Activated T-cell treated with anti-CD3 and anti-CD28 coated beads, Interleukin-2, amount 50 U/mL, for 4 hours (primary cell): Measurements from ENCODE around the gene LRRC3B. TPM values are rescaled to one million over a fixed set of nuclear protein-coding genes. Genes with fewer than 3 reads are reported as not detected.
A peak's percentile ranks its signal among the peaks of the same experiment; 100 is the strongest.
"Not testable (repeated sequence)": the region's sequence is repeated elsewhere in the genome, so short reads cannot be mapped to it uniquely, and the experiment has no call there.

Experiments used
- ATAC-seq, 2 donors: fragments of 200-7000 bp; cut with Tn5 transposase; one replicate each; pipeline ENCODE4 v1.10.0; 2021
- DNase-seq: peaks from one replicate; pipeline ENCODE4 v3.0.0-alpha.2; 2020
- H3K27me3 Mint-ChIP-seq: one replicate; pipeline ENCODE4 v1.8.0; 2021; ENCODE audit warnings: low read depth, mixed read lengths
- H3K36me3 Mint-ChIP-seq: one replicate; pipeline ENCODE4 v1.8.0; 2022; ENCODE audit warnings: mixed read lengths; ENCODE audit not compliant: insufficient read depth
- H3K4me1 Mint-ChIP-seq: one replicate; pipeline ENCODE4 v1.8.0; 2021; ENCODE audit warnings: low read depth, mixed read lengths
- H3K4me3 Mint-ChIP-seq: one replicate; pipeline ENCODE4 v1.8.0; 2021; ENCODE audit warnings: mild to moderate bottlenecking, moderate library complexity, mixed read lengths
- H3K9me3 Mint-ChIP-seq: one replicate; pipeline ENCODE4 v1.8.0; 2021; ENCODE audit warnings: mixed read lengths
- total RNA-seq, 3 donors: library from RNA; stranded (reverse); gene quantifications; one replicate each; pipeline ENCODE4 v1.2.1, GENCODE V29; 2021

LRRC3B gene
- not detected for total RNA-seq

- no peak within 1 kb of the TSS for H3K4me3 Mint-ChIP-seq
- no peaks in the 10 kb centered on the region for H3K4me1 Mint-ChIP-seq
- DNase-seq (no peak), ATAC-seq (peak in 1 of 2 donors; percentile 23)
- H3K27me3 Mint-ChIP-seq, result peaks cover 46% of the 10 kb centered on the region
- H3K9me3 Mint-ChIP-seq, result no peaks in the 10 kb centered on the region
- H3K36me3 Mint-ChIP-seq, result no peaks in the 10 kb centered on the region
These were observed at the start of gene LRRC3B for GRCh38 chr3:26622621-26623418. LRRC3B (plus strand) TSS chr3:26622772; CDS start chr3:26709673, 86,901 bp downstream.

- H3K36me3 Mint-ChIP-seq, result no peaks in the 10 kb centered on the region
- no peaks in the 10 kb centered on the region for H3K27me3 Mint-ChIP-seq
- H3K9me3 Mint-ChIP-seq, result peaks cover 5% of the 10 kb centered on the region
These were observed 47.8 kb upstream of the LRRC3B start for GRCh38 chr3:26574766-26575165.

GRCh38 chr3:26579116-26579515 lies 43.5 kb upstream of the LRRC3B start:
- peaks cover 5% of the 10 kb centered on the region for H3K9me3 Mint-ChIP-seq
- no peaks in the 10 kb centered on the region for H3K36me3 Mint-ChIP-seq
- H3K4me3 Mint-ChIP-seq, result no peak overlapping the region
- no peak for DNase-seq
- no peaks in the 10 kb centered on the region for H3K4me1 Mint-ChIP-seq
- ATAC-seq, result no peak
- H3K27me3 Mint-ChIP-seq, result no peaks in the 10 kb centered on the region

More at GRCh38 chr3:26574766-26575165, 47.8 kb upstream of the LRRC3B start:
- no peaks in the 10 kb centered on the region for H3K4me1 Mint-ChIP-seq
- H3K4me3 Mint-ChIP-seq, result no peak overlapping the region
- ATAC-seq (no peak), DNase-seq (no peak)

GRCh38 chr3:26587571-26587970 lies 35.0 kb upstream of the LRRC3B start:
- Mint-ChIP-seq H3K4me1 (no peaks in the 10 kb centered on the region), H3K4me3 (no peak overlapping the region), H3K36me3 (no peaks in the 10 kb centered on the region), H3K9me3 (peaks cover 4% of the 10 kb centered on the region), H3K27me3 (no peaks in the 10 kb centered on the region)
- ATAC-seq (no peak), DNase-seq (no peak)

GRCh38 chr3:26588931-26589330 lies 33.6 kb upstream of the LRRC3B start:
- Mint-ChIP-seq H3K9me3 (peaks cover 4% of the 10 kb centered on the region), H3K4me1 (no peaks in the 10 kb centered on the region), H3K27me3 (no peaks in the 10 kb centered on the region), H3K4me3 (no peak overlapping the region), H3K36me3 (no peaks in the 10 kb centered on the region)
- DNase-seq (no peak), ATAC-seq (no peak)

GRCh38 chr3:26589678-26590077 lies 32.9 kb upstream of the LRRC3B start:
- Mint-ChIP-seq H3K9me3 (peaks cover 4% of the 10 kb centered on the region), H3K36me3 (no peaks in the 10 kb centered on the region), H3K4me1 (no peaks in the 10 kb centered on the region), H3K4me3 (no peak overlapping the region), H3K27me3 (no peaks in the 10 kb centered on the region)
- DNase-seq (no peak), ATAC-seq (no peak)

GRCh38 chr3:26590919-26591484 lies 31.6 kb upstream of the LRRC3B start:
- Mint-ChIP-seq H3K4me1 (no peaks in the 10 kb centered on the region), H3K27me3 (no peaks in the 10 kb centered on the region), H3K9me3 (peaks cover 4% of the 10 kb centered on the region), H3K4me3 (no peak overlapping the region), H3K36me3 (no peaks in the 10 kb centered on the region)
- DNase-seq (no peak), ATAC-seq (no peak)

GRCh38 chr3:26591926-26592325 lies 30.6 kb upstream of the LRRC3B start:
- Mint-ChIP-seq H3K36me3 (no peaks in the 10 kb centered on the region), H3K27me3 (no peaks in the 10 kb centered on the region), H3K4me3 (no peak overlapping the region), H3K9me3 (peaks cover 4% of the 10 kb centered on the region), H3K4me1 (no peaks in the 10 kb centered on the region)
- ATAC-seq (no peak), DNase-seq (no peak)

GRCh38 chr3:26592451-26592850 lies 30.1 kb upstream of the LRRC3B start:
- DNase-seq, result no peak

GRCh38 chr3:26596335-26596734 lies 26.2 kb upstream of the LRRC3B start:
- DNase-seq, result no peak
- Mint-ChIP-seq H3K9me3 (peaks cover 11% of the 10 kb centered on the region), H3K4me1 (no peaks in the 10 kb centered on the region), H3K4me3 (no peak overlapping the region), H3K27me3 (no peaks in the 10 kb centered on the region), H3K36me3 (no peaks in the 10 kb centered on the region)
- no peak for ATAC-seq

More at GRCh38 chr3:26592451-26592850, 30.1 kb upstream of the LRRC3B start:
- Mint-ChIP-seq H3K4me3 (no peak overlapping the region), H3K9me3 (peaks cover 4% of the 10 kb centered on the region), H3K27me3 (no peaks in the 10 kb centered on the region), H3K36me3 (no peaks in the 10 kb centered on the region), H3K4me1 (no peaks in the 10 kb centered on the region)
- ATAC-seq, result no peak

- DNase-seq, H3K27me3 Mint-ChIP-seq, H3K36me3 Mint-ChIP-seq, H3K4me3 Mint-ChIP-seq, ATAC-seq, H3K4me1 Mint-ChIP-seq: not testable (repeated sequence)
- peaks cover 33% of the 10 kb centered on the region for H3K9me3 Mint-ChIP-seq
These were observed 19.3 kb upstream of the LRRC3B start for GRCh38 chr3:26603311-26603710.

- not testable (repeated sequence) for ATAC-seq, H3K4me1 Mint-ChIP-seq, H3K27me3 Mint-ChIP-seq, DNase-seq, H3K4me3 Mint-ChIP-seq, H3K36me3 Mint-ChIP-seq
- H3K9me3 Mint-ChIP-seq, result peaks cover 33% of the 10 kb centered on the region
These were observed 18.8 kb upstream of the LRRC3B start for GRCh38 chr3:26603771-26604170.

- H3K36me3 Mint-ChIP-seq, result no peaks in the 10 kb centered on the region
- H3K27me3 Mint-ChIP-seq, result peaks cover 2% of the 10 kb centered on the region
These were observed 8.4 kb upstream of the LRRC3B start for GRCh38 chr3:26614006-26614685.

GRCh38 chr3:26621176-26621575 lies 1.4 kb upstream of the LRRC3B start:
- DNase-seq (no peak), ATAC-seq (no peak)
- peaks cover 41% of the 10 kb centered on the region for H3K27me3 Mint-ChIP-seq
- H3K9me3 Mint-ChIP-seq, result no peaks in the 10 kb centered on the region
- no peaks in the 10 kb centered on the region for H3K36me3 Mint-ChIP-seq
- no peak overlapping the region for H3K4me3 Mint-ChIP-seq
- H3K4me1 Mint-ChIP-seq, result no peaks in the 10 kb centered on the region

More at GRCh38 chr3:26614006-26614685, 8.4 kb upstream of the LRRC3B start:
- H3K4me1 Mint-ChIP-seq, result no peaks in the 10 kb centered on the region
- no peak overlapping the region for H3K4me3 Mint-ChIP-seq
- DNase-seq, result no peak
- H3K9me3 Mint-ChIP-seq, result peaks cover 8% of the 10 kb centered on the region
- ATAC-seq, result no peak
